Cortex of kidney (tissue), 1 donor: ENCODE results near the gene IL10.

ENCODE experiments used
- DNase-seq: peaks from one replicate; lab custom pipeline; 2025; lab: John Stamatoyannopoulos, UW

The IL10 gene

GRCh38 chr1:206772243-206772937, at the start of gene IL10:
Gene IL10, minus strand, starts transcription at chr1:206772494. Its CDS starts 59 bp downstream, at chr1:206772435.
- no peak for DNase-seq

- no peak for DNase-seq
Measured at GRCh38 chr1:206821493-206821892, 49.2 kb upstream of the IL10 start.

GRCh38 chr1:206816390-206817287, 44.3 kb upstream of the IL10 start:
- no peak for DNase-seq

GRCh38 chr1:206814716-206815341, 42.5 kb upstream of the IL10 start:
- no peak for DNase-seq

- no peak for DNase-seq
Measured at GRCh38 chr1:206812471-206812870, 40.2 kb upstream of the IL10 start.

GRCh38 chr1:206809504-206810084, 37.3 kb upstream of the IL10 start:
- DNase-seq = no peak

- DNase-seq = no peak
Measured at GRCh38 chr1:206808615-206809014, 36.3 kb upstream of the IL10 start.

- DNase-seq = no peak
Measured at GRCh38 chr1:206805357-206805756, 33.1 kb upstream of the IL10 start.

- no peak for DNase-seq
Measured at GRCh38 chr1:206804156-206804737, 32.0 kb upstream of the IL10 start.

GRCh38 chr1:206803221-206803730, 31.0 kb upstream of the IL10 start:
- DNase-seq = no peak

- no peak for DNase-seq
Measured at GRCh38 chr1:206802401-206802800, 30.1 kb upstream of the IL10 start.

GRCh38 chr1:206801467-206801866, 29.2 kb upstream of the IL10 start:
- no peak for DNase-seq

GRCh38 chr1:206800891-206801290, 28.6 kb upstream of the IL10 start:
- no peak for DNase-seq

GRCh38 chr1:206800411-206800810, 28.1 kb upstream of the IL10 start:
- no peak for DNase-seq

GRCh38 chr1:206799311-206799710, 27.0 kb upstream of the IL10 start:
- no peak for DNase-seq

- no peak for DNase-seq
Measured at GRCh38 chr1:206798384-206798996, 26.2 kb upstream of the IL10 start.

GRCh38 chr1:206797534-206798383, 25.5 kb upstream of the IL10 start:
- DNase-seq = no peak

- no peak for DNase-seq
Measured at GRCh38 chr1:206796981-206797402, 24.7 kb upstream of the IL10 start.

- DNase-seq = no peak
Measured at GRCh38 chr1:206796116-206796515, 23.8 kb upstream of the IL10 start.

- DNase-seq = no peak
Measured at GRCh38 chr1:206794294-206794908, 22.1 kb upstream of the IL10 start.
